Osteoblast (primary cell): ENCODE measurements around the gene MFSD2A. TPM values are rescaled to one million over a fixed set of nuclear protein-coding genes. Genes with fewer than 3 reads are reported as not detected.
A peak's percentile ranks its signal among the peaks of the same experiment; 100 is the strongest.

ENCODE experiments used
- DNase-seq: peaks from one replicate; pipeline ENCODE4 v3.0.0; 2011; ENCODE audit warnings: low spot score, mixed read lengths; ENCODE audit not compliant: insufficient read length; ENCODE audit errors: missing footprints
- H2AFZ ChIP-seq: 2 replicates; pipeline ENCODE4 v1.6.0; 2011; ENCODE audit warnings: mild to moderate bottlenecking, low read length
- H3K27ac ChIP-seq: 2 replicates; pipeline ENCODE4 v1.5.1; 2011; ENCODE audit warnings: mild to moderate bottlenecking, low read depth, low read length, moderate library complexity
- H3K27me3 ChIP-seq: 2 replicates; pipeline ENCODE4 v1.6.0; 2012; ENCODE audit warnings: mild to moderate bottlenecking, control low read depth, inconsistent platforms, low read length, moderate library complexity; ENCODE audit not compliant: insufficient read depth
- H3K36me3 ChIP-seq: 2 replicates; pipeline ENCODE4 v1.5.1; 2011; ENCODE audit warnings: mild to moderate bottlenecking, low read length, control low read depth, moderate library complexity; ENCODE audit not compliant: insufficient read depth
- H3K4me1 ChIP-seq: 2 replicates; pipeline ENCODE4 v1.5.1; 2011; ENCODE audit warnings: mild to moderate bottlenecking, low read length, control low read depth, moderate library complexity; ENCODE audit not compliant: insufficient read depth
- H3K4me2 ChIP-seq: 2 replicates; pipeline ENCODE4 v1.6.0; 2011; ENCODE audit warnings: mild to moderate bottlenecking, low read length; ENCODE audit not compliant: insufficient read depth
- H3K4me3 ChIP-seq: fragments of 200-600 bp; sonication (generic); 3 replicates; pipeline ENCODE4 v1.5.1; 2012; ENCODE audit warnings: mild to moderate bottlenecking, low read length, inconsistent platforms; ENCODE audit not compliant: insufficient read depth
- H3K79me2 ChIP-seq: 2 replicates; pipeline ENCODE4 v1.6.0; 2012; ENCODE audit warnings: mild to moderate bottlenecking, low read length, control low read depth, inconsistent platforms; ENCODE audit not compliant: insufficient read depth
- H3K9me3 ChIP-seq: 2 replicates; pipeline ENCODE4 v1.5.1; 2011; ENCODE audit warnings: low read depth, low read length, control low read depth
- H4K20me1 ChIP-seq: 2 replicates; pipeline ENCODE4 v1.6.0; 2012; ENCODE audit warnings: mild to moderate bottlenecking, low read length, control low read depth; ENCODE audit not compliant: insufficient read depth
- CTCF ChIP-seq: IDR thresholded peaks from 2 replicates; pipeline ENCODE4 v1.5.1; 2011; ENCODE audit warnings: mild to moderate bottlenecking, low read depth, low read length, moderate library complexity; ENCODE audit errors: extremely low read depth
- total RNA-seq: library from RNA; depleted of rRNA; stranded (reverse); fragments of >200 nt; gene quantifications from 2 replicates; pipeline ENCODE4 v1.2.3, GENCODE V29; 2012

MFSD2A gene
- 3.5 and 3.6 TPM in 2 replicates for total RNA-seq

GRCh38 chr1:39954870-39955546 lies at the start of gene MFSD2A:
TSS of gene MFSD2A (plus strand) at chr1:39955145. CDS start at chr1:39955293, 148 bp downstream.
- DNase-seq, result peak; percentile 99
- peak within 1 kb of the TSS; percentile 98 for H3K4me2 ChIP-seq
- H3K36me3 ChIP-seq, result peaks cover 17% of the 10 kb centered on the region
- H3K9me3 ChIP-seq, result no peaks in the 10 kb centered on the region
- H3K4me1 ChIP-seq, result peaks cover 24% of the 10 kb centered on the region
- H3K27ac ChIP-seq, result peak within 1 kb of the TSS; percentile 78
- no peaks in the 10 kb centered on the region for H3K27me3 ChIP-seq
- peak within 1 kb of the TSS; percentile 92 for H2AFZ ChIP-seq
- H3K79me2 ChIP-seq, result peaks cover 14% of the 10 kb centered on the region
- peak within 1 kb of the TSS; percentile 88 for H3K4me3 ChIP-seq
- TF ChIP-seq CTCF, result no peak
- H4K20me1 ChIP-seq, result no peaks in the 10 kb centered on the region

GRCh38 chr1:39905172-39905571 lies 49.8 kb upstream of the MFSD2A start:
- no peak for TF ChIP-seq CTCF
- peaks cover 6% of the 10 kb centered on the region for H3K9me3 ChIP-seq
- H3K79me2 ChIP-seq, result no peaks in the 10 kb centered on the region
- peaks cover 25% of the 10 kb centered on the region for H3K27me3 ChIP-seq
- no peak overlapping the region for H3K4me3 ChIP-seq
- no peak overlapping the region for H2AFZ ChIP-seq
- DNase-seq, result no peak
- no peaks in the 10 kb centered on the region for H4K20me1 ChIP-seq
- H3K36me3 ChIP-seq, result no peaks in the 10 kb centered on the region
- H3K27ac ChIP-seq, result no peak overlapping the region
- H3K4me1 ChIP-seq, result peaks cover 6% of the 10 kb centered on the region
- no peak overlapping the region for H3K4me2 ChIP-seq

GRCh38 chr1:39907528-39908453 lies 47.2 kb upstream of the MFSD2A start:
- Histone ChIP-seq H3K4me3 (no peak overlapping the region), H3K4me2 (no peak overlapping the region), H4K20me1 (no peaks in the 10 kb centered on the region), H3K79me2 (no peaks in the 10 kb centered on the region), H3K27me3 (peaks cover 13% of the 10 kb centered on the region), H3K27ac (no peak overlapping the region), H3K4me1 (no peaks in the 10 kb centered on the region), H3K36me3 (no peaks in the 10 kb centered on the region), H3K9me3 (peaks cover 6% of the 10 kb centered on the region), H2AFZ (no peak overlapping the region)
- no peak for DNase-seq
- TF ChIP-seq CTCF, result no peak

- Histone ChIP-seq H3K4me3 (no peak overlapping the region), H2AFZ (no peak overlapping the region), H3K36me3 (no peaks in the 10 kb centered on the region), H4K20me1 (no peaks in the 10 kb centered on the region), H3K79me2 (no peaks in the 10 kb centered on the region), H3K27me3 (peaks cover 5% of the 10 kb centered on the region), H3K4me2 (no peak overlapping the region), H3K9me3 (peaks cover 6% of the 10 kb centered on the region), H3K4me1 (no peaks in the 10 kb centered on the region), H3K27ac (no peak overlapping the region)
- no peak for DNase-seq
- no peak for TF ChIP-seq CTCF
Measured at GRCh38 chr1:39908534-39908933, 46.4 kb upstream of the MFSD2A start.
